Stimulated activated naive CD8-positive, alpha-beta T cell treated with anti-CD3 and anti-CD28 coated beads, Interleukin-15, amount 100 ng/mL, for 72 hours (primary cell): ENCODE measurements around the gene EGF.
"Not testable (repeated sequence)": the region's sequence is repeated elsewhere in the genome, so short reads cannot be mapped to it uniquely, and the experiment has no call there.

Source experiments
- ATAC-seq: fragments of 150-1000 bp; cut with Tn5 transposase; 2 replicates; pipeline ENCODE4 v1.10.0; 2021; ENCODE audit warnings: mild to moderate bottlenecking, moderate library complexity
- DNase-seq, 2 donors: peaks; one replicate each; pipeline ENCODE4 v3.0.0; 2021 to 2022
- H3K27ac Mint-ChIP-seq, 2 donors: one replicate each; pipeline ENCODE4 v1.8.0; 2022; ENCODE audit warnings: mild to moderate bottlenecking in 2 of 2, mixed read lengths in 2 of 2, moderate library complexity in 2 of 2
- H3K27me3 Mint-ChIP-seq: one replicate; pipeline ENCODE4 v1.8.0; 2022; ENCODE audit warnings: mixed read lengths
- H3K4me1 Mint-ChIP-seq: one replicate; pipeline ENCODE4 v1.8.0; 2022; ENCODE audit warnings: mild to moderate bottlenecking, mixed read lengths
- H3K4me3 Mint-ChIP-seq, 2 donors: one replicate each; pipeline ENCODE4 v1.8.0; 2022; ENCODE audit warnings: mild to moderate bottlenecking in 2 of 2, mixed read lengths in 2 of 2, moderate library complexity in 1 of 2
- H3K9me3 Mint-ChIP-seq, 2 donors: one replicate each; pipeline ENCODE4 v1.8.0; 2022; ENCODE audit warnings: mixed read lengths in 2 of 2

Gene EGF

GRCh38 chr4:109942292-109942926 lies 29.7 kb downstream of the EGF start:
- Mint-ChIP-seq H3K9me3 (peaks cover 8 to 9% of the 10 kb centered on the region in 2 donors), H3K27me3 (no peaks in the 10 kb centered on the region), H3K4me3 (no peak overlapping the region), H3K27ac (no peak overlapping the region), H3K4me1 (peaks cover 5% of the 10 kb centered on the region)
- ATAC-seq = no peak
- DNase-seq = no peak

- Mint-ChIP-seq H3K27me3 (no peaks in the 10 kb centered on the region), H3K27ac (no peak overlapping the region), H3K4me3 (no peak overlapping the region), H3K4me1 (peaks cover 14% of the 10 kb centered on the region), H3K9me3 (no peaks in the 10 kb centered on the region)
- ATAC-seq = no peak
- DNase-seq = no peak
Observed at GRCh38 chr4:109943745-109944144, 31.1 kb downstream of the EGF start.

GRCh38 chr4:109944591-109944990 lies 31.9 kb downstream of the EGF start:
- Mint-ChIP-seq H3K27me3 (no peaks in the 10 kb centered on the region), H3K4me1 (peaks cover 14% of the 10 kb centered on the region), H3K27ac (no peak overlapping the region), H3K9me3 (no peaks in the 10 kb centered on the region), H3K4me3 (no peak overlapping the region)
- no peak for DNase-seq
- ATAC-seq = no peak

DNA sequence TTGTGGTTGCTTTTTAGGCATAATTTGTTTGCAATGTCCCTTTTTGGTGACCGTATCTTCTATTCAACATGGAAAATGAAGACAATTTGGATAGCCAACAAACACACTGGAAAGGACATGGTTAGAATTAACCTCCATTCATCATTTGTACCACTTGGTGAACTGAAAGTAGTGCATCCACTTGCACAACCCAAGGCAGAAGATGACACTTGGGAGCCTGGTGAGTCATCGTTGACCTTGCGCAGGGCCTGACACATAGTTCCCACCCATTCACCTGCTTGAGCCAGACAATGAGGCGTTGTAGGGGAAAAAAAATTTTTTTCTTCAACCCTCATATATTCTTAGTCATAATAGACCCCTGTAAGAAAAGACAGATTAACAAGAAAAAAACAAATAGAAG lies 32.4 kb downstream of the EGF start:
- Mint-ChIP-seq H3K9me3 (no peaks in the 10 kb centered on the region), H3K27me3 (no peaks in the 10 kb centered on the region), H3K4me3 (no peak overlapping the region), H3K4me1 (peaks cover 14% of the 10 kb centered on the region), H3K27ac (no peak overlapping the region)
- DNase-seq (peak in 1 of 2 donors; percentile 20), ATAC-seq (peak; percentile 61)

DNA sequence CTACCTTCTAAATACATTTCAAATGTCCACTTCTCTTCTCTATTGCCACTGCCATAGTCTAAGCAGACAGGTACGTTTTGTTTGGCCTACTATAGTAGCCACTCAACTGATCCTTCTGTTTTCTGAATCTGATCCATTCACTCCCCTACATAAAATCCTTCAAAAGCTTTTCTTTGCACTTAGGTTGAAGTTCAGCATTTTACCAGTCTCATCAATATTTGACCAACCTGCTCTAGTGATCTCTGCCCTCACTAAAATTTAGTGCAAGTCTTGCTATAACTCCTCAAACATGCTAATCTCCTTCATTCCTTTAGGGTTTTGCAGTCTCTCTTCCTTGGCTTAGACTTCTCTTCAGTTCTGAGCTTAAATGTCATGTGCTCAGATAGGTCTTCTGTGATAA lies 33.4 kb downstream of the EGF start:
- Mint-ChIP-seq H3K4me1 (peaks cover 14% of the 10 kb centered on the region), H3K27me3 (no peaks in the 10 kb centered on the region), H3K9me3 (no peaks in the 10 kb centered on the region), H3K27ac (no peak overlapping the region), H3K4me3 (no peak overlapping the region)
- DNase-seq (no peak), ATAC-seq (no peak)

- Mint-ChIP-seq H3K27ac (peak overlapping the region in 1 of 2 donors; percentile 32), H3K27me3 (no peaks in the 10 kb centered on the region), H3K9me3 (no peaks in the 10 kb centered on the region)
Observed at GRCh38 chr4:109947457-109947856, 34.8 kb downstream of the EGF start.

GRCh38 chr4:109947918-109948317 lies 35.2 kb downstream of the EGF start:
- DNase-seq = no peak
- Mint-ChIP-seq H3K4me3 (no peak overlapping the region), H3K27me3 (no peaks in the 10 kb centered on the region), H3K9me3 (no peaks in the 10 kb centered on the region), H3K27ac (peak overlapping the region in 1 of 2 donors; percentile 84), H3K4me1 (peaks cover 14% of the 10 kb centered on the region)
- peak; percentile 10 for ATAC-seq

More at GRCh38 chr4:109947457-109947856, 34.8 kb downstream of the EGF start:
- DNase-seq = no peak
- H3K4me1 Mint-ChIP-seq = peaks cover 14% of the 10 kb centered on the region
- H3K4me3 Mint-ChIP-seq = peak overlapping the region in 1 of 2 donors; percentile 21
- peak; percentile 89 for ATAC-seq

GRCh38 chr4:109949099-109949718 lies 36.5 kb downstream of the EGF start:
- peaks cover 14% of the 10 kb centered on the region for H3K4me1 Mint-ChIP-seq
- H3K4me3 Mint-ChIP-seq, H3K9me3 Mint-ChIP-seq, H3K27ac Mint-ChIP-seq, H3K27me3 Mint-ChIP-seq, DNase-seq, ATAC-seq: not testable (repeated sequence)

DNA sequence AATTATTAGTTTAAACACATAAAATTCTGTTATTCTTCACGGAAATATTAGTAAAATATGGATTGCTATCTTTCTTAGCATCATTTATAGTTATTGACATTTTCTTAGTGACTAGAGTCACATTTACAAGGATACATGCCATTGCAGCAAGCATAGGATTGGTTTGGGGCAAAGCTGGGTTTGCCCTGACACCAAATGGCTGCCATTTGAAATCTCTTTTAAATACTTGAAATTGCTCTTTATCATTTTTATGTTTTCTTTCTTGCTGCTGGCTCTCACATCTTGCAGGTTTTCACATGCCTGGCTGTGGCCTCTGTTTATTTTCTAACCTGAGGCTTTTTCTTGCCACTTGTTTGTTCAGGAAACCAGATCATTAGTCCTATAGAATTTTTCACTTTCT lies 39.9 kb downstream of the EGF start:
- Mint-ChIP-seq H3K9me3 (no peaks in the 10 kb centered on the region), H3K27me3 (no peaks in the 10 kb centered on the region), H3K4me1 (peaks cover 8% of the 10 kb centered on the region)

GRCh38 chr4:109953556-109953955 lies 40.9 kb downstream of the EGF start:
- Mint-ChIP-seq H3K4me1 (no peaks in the 10 kb centered on the region), H3K27me3 (no peaks in the 10 kb centered on the region), H3K4me3 (no peak overlapping the region), H3K27ac (no peak overlapping the region), H3K9me3 (no peaks in the 10 kb centered on the region)
- ATAC-seq (no peak), DNase-seq (no peak)

More for the DNA sequence above, 39.9 kb downstream of the EGF start:
- Mint-ChIP-seq H3K4me3 (no peak overlapping the region), H3K27ac (no peak overlapping the region)
- ATAC-seq = no peak
- no peak for DNase-seq

- Mint-ChIP-seq H3K9me3 (no peaks in the 10 kb centered on the region), H3K4me1 (no peaks in the 10 kb centered on the region), H3K27ac (no peak overlapping the region), H3K4me3 (no peak overlapping the region), H3K27me3 (no peaks in the 10 kb centered on the region)
- ATAC-seq = no peak
- DNase-seq = no peak
Observed at GRCh38 chr4:109955146-109955545, 42.5 kb downstream of the EGF start.

DNA sequence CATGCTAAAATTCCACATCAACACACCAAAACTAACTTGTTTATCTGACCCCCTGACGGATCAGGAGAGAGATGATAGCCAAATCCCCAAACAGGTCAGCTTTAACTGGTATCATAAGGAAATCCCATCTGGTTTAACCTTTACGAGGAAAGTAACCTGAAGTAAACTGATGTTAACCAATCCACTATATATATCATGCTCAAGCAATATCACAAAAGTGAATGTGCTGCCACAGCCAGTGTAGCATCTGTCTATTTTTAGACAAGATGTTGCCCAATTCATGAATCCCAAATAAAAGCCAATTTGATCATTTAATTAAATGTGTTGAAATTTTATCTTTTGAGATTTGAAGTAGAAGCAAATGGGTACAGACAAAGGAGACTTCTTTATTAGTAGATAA lies 44.5 kb downstream of the EGF start:
- ATAC-seq (no peak), DNase-seq (no peak)
- H3K27me3 Mint-ChIP-seq = peaks cover 4% of the 10 kb centered on the region
- no peak overlapping the region for H3K27ac Mint-ChIP-seq
- H3K4me1 Mint-ChIP-seq = no peaks in the 10 kb centered on the region
- no peaks in the 10 kb centered on the region for H3K9me3 Mint-ChIP-seq
- H3K4me3 Mint-ChIP-seq = no peak overlapping the region

DNA sequence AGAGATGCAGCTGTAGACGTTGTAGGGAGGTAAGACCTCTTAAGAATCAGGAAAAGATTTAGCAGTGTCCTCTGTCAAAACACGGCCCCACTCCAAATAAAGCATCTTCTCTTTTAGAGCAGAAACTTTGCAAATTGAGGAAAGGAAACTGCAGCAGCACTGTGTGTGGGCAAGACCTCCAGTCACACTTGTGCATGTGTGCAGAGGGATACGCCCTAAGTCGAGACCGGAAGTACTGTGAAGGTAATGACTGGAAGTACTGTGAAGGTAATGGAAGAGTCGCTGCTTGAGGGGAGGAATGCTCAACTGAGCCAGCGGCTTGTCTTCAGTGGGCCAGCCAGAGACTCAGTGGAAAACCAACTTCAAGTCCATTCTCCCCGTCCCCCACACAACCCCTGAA lies 46.5 kb downstream of the EGF start:
- H3K9me3 Mint-ChIP-seq = no peaks in the 10 kb centered on the region
- H3K4me1 Mint-ChIP-seq = no peaks in the 10 kb centered on the region
- ATAC-seq (no peak), DNase-seq (no peak)
- peaks cover 8% of the 10 kb centered on the region for H3K27me3 Mint-ChIP-seq
- H3K4me3 Mint-ChIP-seq = no peak overlapping the region
- no peak overlapping the region for H3K27ac Mint-ChIP-seq

GRCh38 chr4:109962401-109962800 lies 49.7 kb downstream of the EGF start:
- Mint-ChIP-seq H3K9me3 (no peaks in the 10 kb centered on the region), H3K27ac (no peak overlapping the region), H3K4me3 (no peak overlapping the region), H3K27me3 (peaks cover 8% of the 10 kb centered on the region), H3K4me1 (no peaks in the 10 kb centered on the region)
- ATAC-seq (no peak), DNase-seq (no peak)

DNA sequence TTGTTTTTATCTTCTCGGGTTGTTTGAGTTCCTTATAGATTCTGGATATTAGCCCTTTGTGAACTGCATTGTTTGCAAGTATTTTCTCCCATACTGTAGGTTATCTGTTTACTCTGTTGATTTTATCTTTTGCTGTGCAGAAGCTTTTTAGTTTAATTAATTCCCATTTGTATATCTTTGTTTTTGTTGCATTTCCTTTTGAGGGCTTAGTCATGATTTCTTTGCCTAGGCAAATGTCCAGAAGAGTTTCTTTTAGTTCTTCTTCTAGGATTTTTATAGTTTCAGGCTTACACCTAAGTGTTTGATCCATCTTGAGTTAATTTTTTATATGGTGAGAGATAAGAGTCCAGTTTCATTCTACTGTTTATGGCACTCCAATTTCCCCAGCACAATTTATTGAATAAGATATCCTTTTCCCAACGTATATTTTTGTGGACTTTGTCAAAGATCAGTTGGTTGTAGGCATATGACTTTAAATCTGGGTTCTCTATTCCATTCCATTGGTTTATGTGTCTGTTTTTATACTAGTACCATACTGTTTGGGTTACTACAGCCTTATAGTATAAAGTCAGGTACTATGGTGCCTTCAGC lies 54.3 kb downstream of the EGF start:
- no peak for ATAC-seq
- no peaks in the 10 kb centered on the region for H3K9me3 Mint-ChIP-seq
- H3K4me1 Mint-ChIP-seq = peaks cover 9% of the 10 kb centered on the region
- no peak overlapping the region for H3K4me3 Mint-ChIP-seq
- no peak for DNase-seq
- no peak overlapping the region for H3K27ac Mint-ChIP-seq
- H3K27me3 Mint-ChIP-seq = peaks cover 7% of the 10 kb centered on the region

DNA sequence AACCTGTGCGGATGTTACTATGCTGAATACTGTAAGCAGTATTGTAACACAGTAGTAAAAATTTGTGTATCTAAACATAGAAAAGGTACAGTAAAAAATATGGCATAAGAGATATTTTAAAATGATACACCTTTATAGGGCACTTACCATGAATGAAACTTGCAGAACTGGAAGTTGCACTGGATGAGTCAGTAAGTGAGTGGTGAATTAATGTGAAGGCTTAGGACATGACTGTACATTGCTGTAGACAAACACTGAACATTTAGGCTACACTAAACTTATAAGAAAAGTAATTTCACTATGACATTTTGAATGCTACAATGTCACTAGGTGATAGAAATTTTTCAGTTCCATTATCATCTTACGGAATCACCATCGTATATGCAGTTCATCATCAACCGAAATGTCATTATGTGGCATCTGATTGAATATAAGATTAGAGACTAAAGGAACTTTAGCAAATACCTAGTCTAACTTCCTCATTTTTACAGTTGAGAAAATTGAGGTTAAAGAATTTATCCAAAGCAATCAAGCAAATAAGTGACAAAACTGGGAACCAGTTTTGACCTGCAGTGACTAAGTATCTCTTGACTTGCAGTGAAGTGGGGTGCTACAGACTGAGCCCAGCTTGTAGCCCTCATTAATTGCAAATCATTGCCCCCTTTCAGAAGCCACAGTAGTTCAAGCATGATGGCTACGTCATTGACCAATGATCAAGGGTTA lies 55.3 kb downstream of the EGF start:
- Mint-ChIP-seq H3K4me3 (no peak overlapping the region), H3K27ac (no peak overlapping the region), H3K9me3 (no peaks in the 10 kb centered on the region), H3K27me3 (no peaks in the 10 kb centered on the region), H3K4me1 (peaks cover 9% of the 10 kb centered on the region)
- ATAC-seq (no peak), DNase-seq (no peak)
